ENCODE results near the gene RBM23. TPM values are rescaled to one million over a fixed set of nuclear protein-coding genes. Genes with fewer than 3 reads are reported as not detected.

RBM23 gene
- polyA plus RNA-seq, 1 donor (not counting 4 experiments of a cell fraction or from before 2014, with no cell fraction given): 50.8 TPM

DNA sequence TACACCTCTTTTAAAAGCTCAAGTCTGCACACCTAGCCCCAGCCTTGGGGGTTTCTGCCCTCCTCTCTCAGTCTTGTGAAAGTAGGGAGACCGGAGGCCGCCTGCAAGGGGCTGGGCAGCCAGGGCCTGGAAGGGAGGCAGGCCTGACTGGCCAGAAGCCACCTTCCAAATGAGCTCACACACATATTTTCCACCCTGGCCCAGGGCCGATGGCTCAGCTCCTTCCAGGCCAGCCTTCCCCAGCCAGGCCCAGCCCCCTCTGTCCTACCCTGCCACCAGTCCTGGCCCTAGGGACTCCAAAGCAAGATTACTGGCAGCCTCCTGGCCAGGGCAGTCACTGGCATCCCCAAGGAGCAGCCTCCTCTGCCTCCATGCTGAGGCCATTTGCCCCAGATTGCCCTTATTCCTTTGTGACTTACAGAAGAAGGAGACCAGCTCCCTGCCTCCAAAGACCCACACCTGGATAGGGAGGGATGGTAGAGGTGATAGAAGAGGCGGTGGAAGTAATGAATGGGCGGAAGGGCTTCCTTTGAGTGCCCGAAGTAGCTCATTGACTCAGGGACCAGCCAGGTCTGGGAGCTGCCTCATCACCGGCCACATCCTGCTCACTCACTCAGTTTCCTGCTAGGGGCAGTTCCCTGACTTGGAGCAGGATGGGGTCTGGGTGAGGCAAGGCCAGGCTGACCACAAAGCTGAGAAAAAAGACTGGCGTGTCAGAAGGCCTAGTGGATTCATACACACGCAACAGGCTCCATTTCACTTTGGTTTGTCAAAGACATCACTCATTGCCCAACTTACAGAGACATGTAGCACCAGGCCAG, 67.8 kb downstream of the RBM23 start:
- no peaks in the 10 kb centered on the region for H3K79me2 ChIP-seq (ENCODE audit: control insufficient read depth, insufficient read depth, low read length)
- H3K9ac ChIP-seq (ENCODE audit: control insufficient read depth, extremely low read depth, insufficient read depth, low read length): peak overlapping the region; percentile 48
- FAIRE-seq: peak; percentile 86
- peak overlapping the region; percentile 63 for H3K27ac ChIP-seq (ENCODE audit: control insufficient read depth, insufficient read depth, low read length)
- peak; percentile 78 for DNase-seq (ENCODE audit: low read depth, low spot score)
- peak overlapping the region; percentile 52 for H3K4me2 ChIP-seq (ENCODE audit: control insufficient read depth, extremely low read depth, insufficient read depth, low read depth, low read length)
- H4K20me1 ChIP-seq (ENCODE audit: control insufficient read depth, extremely low read depth, insufficient read depth, low read length): no peaks in the 10 kb centered on the region
- H3K4me3 ChIP-seq (ENCODE audit: control insufficient read depth in 2 of 3, extremely low read depth in 1 of 3, insufficient read depth in 2 of 3, low read depth in 1 of 3, low read length in 3 of 3): peak overlapping the region in 1 of 3 experiments; percentile 15
- TF ChIP-seq EZH2 (IDR thresholded peaks at IDR 0.05; ENCODE audit: low read length): no peak
- TF ChIP-seq, protein P1, sequence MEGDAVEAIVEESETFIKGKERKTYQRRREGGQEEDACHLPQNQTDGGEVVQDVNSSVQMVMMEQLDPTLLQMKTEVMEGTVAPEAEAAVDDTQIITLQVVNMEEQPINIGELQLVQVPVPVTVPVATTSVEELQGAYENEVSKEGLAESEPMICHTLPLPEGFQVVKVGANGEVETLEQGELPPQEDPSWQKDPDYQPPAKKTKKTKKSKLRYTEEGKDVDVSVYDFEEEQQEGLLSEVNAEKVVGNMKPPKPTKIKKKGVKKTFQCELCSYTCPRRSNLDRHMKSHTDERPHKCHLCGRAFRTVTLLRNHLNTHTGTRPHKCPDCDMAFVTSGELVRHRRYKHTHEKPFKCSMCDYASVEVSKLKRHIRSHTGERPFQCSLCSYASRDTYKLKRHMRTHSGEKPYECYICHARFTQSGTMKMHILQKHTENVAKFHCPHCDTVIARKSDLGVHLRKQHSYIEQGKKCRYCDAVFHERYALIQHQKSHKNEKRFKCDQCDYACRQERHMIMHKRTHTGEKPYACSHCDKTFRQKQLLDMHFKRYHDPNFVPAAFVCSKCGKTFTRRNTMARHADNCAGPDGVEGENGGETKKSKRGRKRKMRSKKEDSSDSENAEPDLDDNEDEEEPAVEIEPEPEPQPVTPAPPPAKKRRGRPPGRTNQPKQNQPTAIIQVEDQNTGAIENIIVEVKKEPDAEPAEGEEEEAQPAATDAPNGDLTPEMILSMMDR (optimal IDR thresholded peaks at IDR 0.05 in 1 of 3, IDR thresholded peaks at IDR 0.05 in 1 of 3, conservative IDR thresholded peaks at IDR 0.05 in 1 of 3; ENCODE audit: extremely low read depth in 1 of 3, insufficient read depth in 2 of 3, low read length in 3 of 3): no peak
- H3K9me1 ChIP-seq (ENCODE audit: control insufficient read depth, extremely low read depth, insufficient read depth, low read length): no peaks in the 10 kb centered on the region
- H3K9me3 ChIP-seq (ENCODE audit: control insufficient read depth, low read depth, low read length): no peaks in the 10 kb centered on the region
- H3K4me1 ChIP-seq (ENCODE audit: control insufficient read depth, extremely low read depth, insufficient read depth, low read length): peaks cover 69% of the 10 kb centered on the region
- peaks cover 12 to 14% of the 10 kb centered on the region in 2 experiments for H3K36me3 ChIP-seq (ENCODE audit: control insufficient read depth in 2 of 2, extremely low read depth in 1 of 2, insufficient read depth in 2 of 2, low read length in 2 of 2)
- dilution Hi-C loops (cut with MboI; ENCODE audit: extremely low pct_ligation_motif_present, low sequenced_read_pairs): no loop called here
- H2AFZ ChIP-seq (ENCODE audit: control insufficient read depth, low read length): peak overlapping the region; percentile 10
- no peaks in the 10 kb centered on the region for H3K27me3 ChIP-seq (ENCODE audit: control insufficient read depth, extremely low read depth, insufficient read depth, low read length)

DNA sequence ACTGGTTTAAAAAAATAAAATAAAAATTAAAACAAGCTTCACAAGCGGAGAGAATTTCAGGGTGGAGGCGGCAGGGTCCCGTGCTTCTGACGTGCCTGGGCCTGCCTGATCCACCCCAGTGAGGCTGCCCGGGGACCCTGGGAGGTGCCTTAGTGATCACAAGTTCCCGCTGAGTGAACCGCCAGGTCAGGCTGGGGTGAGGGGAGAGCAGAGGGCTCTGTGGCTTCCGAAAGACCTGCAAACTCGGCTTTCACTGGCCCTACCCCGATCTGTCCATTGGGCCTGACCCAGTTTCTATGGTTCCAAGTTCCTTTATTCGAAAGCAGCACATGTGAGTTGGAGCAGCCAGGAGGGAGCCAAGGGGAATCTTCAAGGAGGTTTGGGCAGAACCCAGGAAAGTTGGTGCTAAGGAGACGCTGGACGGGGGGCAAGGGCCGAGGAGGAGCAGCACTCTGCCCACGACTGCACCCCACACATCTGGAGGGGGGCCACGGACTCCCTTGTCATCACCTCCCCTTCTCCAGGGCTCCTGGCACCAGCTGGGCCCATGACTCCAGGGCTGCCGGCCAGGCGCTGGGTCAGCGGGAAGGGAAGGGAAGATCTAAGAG, 69.6 kb downstream of the RBM23 start:
- H3K36me3 ChIP-seq (ENCODE audit: control insufficient read depth in 2 of 2, extremely low read depth in 1 of 2, insufficient read depth in 2 of 2, low read length in 2 of 2): peaks cover 26 to 27% of the 10 kb centered on the region in 2 experiments
- dilution Hi-C loops (cut with MboI; ENCODE audit: extremely low pct_ligation_motif_present, low sequenced_read_pairs): no loop called here
- H3K9me3 ChIP-seq (ENCODE audit: control insufficient read depth, low read depth, low read length): no peaks in the 10 kb centered on the region
- H4K20me1 ChIP-seq (ENCODE audit: control insufficient read depth, extremely low read depth, insufficient read depth, low read length): no peaks in the 10 kb centered on the region
- H2AFZ ChIP-seq (ENCODE audit: control insufficient read depth, low read length): no peak overlapping the region
- FAIRE-seq (no peak), DNase-seq (ENCODE audit: low read depth, low spot score) (no peak)
- TF ChIP-seq EZH2 (IDR thresholded peaks at IDR 0.05; ENCODE audit: low read length): no peak
- TF ChIP-seq, protein P1 (optimal IDR thresholded peaks at IDR 0.05 in 1 of 3, IDR thresholded peaks at IDR 0.05 in 1 of 3, conservative IDR thresholded peaks at IDR 0.05 in 1 of 3; ENCODE audit: extremely low read depth in 1 of 3, insufficient read depth in 2 of 3, low read length in 3 of 3): no peak
- peak overlapping the region; percentile 69 for H3K4me2 ChIP-seq (ENCODE audit: control insufficient read depth, extremely low read depth, insufficient read depth, low read depth, low read length)
- no peaks in the 10 kb centered on the region for H3K27me3 ChIP-seq (ENCODE audit: control insufficient read depth, extremely low read depth, insufficient read depth, low read length)
- H3K4me3 ChIP-seq (ENCODE audit: control insufficient read depth in 2 of 3, extremely low read depth in 1 of 3, insufficient read depth in 2 of 3, low read depth in 1 of 3, low read length in 3 of 3): no peak overlapping the region
- H3K9me1 ChIP-seq (ENCODE audit: control insufficient read depth, extremely low read depth, insufficient read depth, low read length): no peaks in the 10 kb centered on the region
- peak overlapping the region; percentile 84 for H3K27ac ChIP-seq (ENCODE audit: control insufficient read depth, insufficient read depth, low read length)
- peaks cover 9% of the 10 kb centered on the region for H3K79me2 ChIP-seq (ENCODE audit: control insufficient read depth, insufficient read depth, low read length)
- peak overlapping the region; percentile 67 for H3K9ac ChIP-seq (ENCODE audit: control insufficient read depth, extremely low read depth, insufficient read depth, low read length)
- H3K4me1 ChIP-seq (ENCODE audit: control insufficient read depth, extremely low read depth, insufficient read depth, low read length): peaks cover 77% of the 10 kb centered on the region
